Large intestine (tissue), 3 donors: ENCODE measurements around the gene ARHGEF19. TPM values are rescaled to one million over a fixed set of nuclear protein-coding genes. Genes with fewer than 3 reads are reported as not detected.

ENCODE experiments used
- DNase-seq, 2 donors: peaks; one replicate each; pipeline versions ENCODE4 v3.0.0 to v3.0.0-alpha.2; 2013
- H3K27ac ChIP-seq: one replicate; pipeline ENCODE4 v1.5.1; 2013; ENCODE audit warnings: low read length
- H3K27me3 ChIP-seq: 2 replicates; pipeline ENCODE4 v1.6.1; 2013; ENCODE audit warnings: low read length; ENCODE audit not compliant: control insufficient read depth, insufficient read depth
- H3K36me3 ChIP-seq: 2 replicates; pipeline ENCODE4 v1.6.1; 2013; ENCODE audit warnings: low read length; ENCODE audit not compliant: control insufficient read depth, insufficient read depth
- H3K4me1 ChIP-seq: one replicate; pipeline ENCODE4 v1.6.1; 2013; ENCODE audit warnings: low read length; ENCODE audit not compliant: control insufficient read depth, insufficient read depth
- H3K4me3 ChIP-seq: one replicate; pipeline ENCODE4 v1.5.1; 2013; ENCODE audit warnings: low read length
- H3K9me3 ChIP-seq: one replicate; pipeline ENCODE4 v1.6.1; 2013; ENCODE audit warnings: mild to moderate bottlenecking, low read depth, low read length, moderate library complexity; ENCODE audit not compliant: control insufficient read depth
- WGBS: methylation state at CpG from one replicate; pipeline ENCODE4 v1.1.5; 2013; ENCODE audit warnings: low lambda C conversion rate; ENCODE audit not compliant: insufficient coverage; 5-methylcytosine and 5-hydroxymethylcytosine counted together
- polyA plus RNA-seq: library from polyadenylated mRNA; unstranded; fragments of 120-200 nt; gene quantifications from one replicate; pipeline ENCODE4 v1.2.1, GENCODE V29; 2013

ARHGEF19 gene
- polyA plus RNA-seq, 1 donor: 12.2 TPM

DNA sequence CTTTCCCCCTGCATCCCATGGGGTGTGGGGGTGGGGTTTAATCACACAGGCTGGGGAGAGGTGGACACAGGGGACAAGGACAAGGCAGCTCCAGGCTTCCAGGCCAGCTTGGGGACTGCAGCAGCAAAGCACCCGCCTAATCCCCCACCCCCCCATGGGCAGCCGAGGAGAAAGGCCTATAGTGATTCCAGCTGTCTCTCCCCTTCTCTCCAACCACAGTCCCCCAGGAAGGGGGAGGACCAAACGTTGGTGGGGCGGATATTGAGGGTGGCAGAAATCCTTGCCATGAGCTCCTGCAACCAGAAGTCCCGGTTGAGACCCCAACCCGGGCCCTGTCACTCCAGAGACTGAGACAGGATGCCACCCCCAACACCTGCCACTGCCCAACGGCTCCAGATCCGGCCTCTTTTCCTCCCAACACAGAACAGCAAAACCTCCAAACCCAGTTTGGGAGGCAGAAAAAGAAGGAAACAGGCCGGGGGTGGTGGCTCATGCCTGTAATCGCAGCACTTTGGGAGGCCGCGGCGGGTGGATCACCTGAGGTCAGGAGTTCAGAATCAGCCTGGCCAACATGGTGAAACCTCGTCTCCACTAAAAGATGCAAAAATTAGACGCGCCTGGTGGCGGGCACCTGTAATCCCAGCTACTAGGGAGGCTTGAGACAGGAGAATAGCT, 58.3 kb downstream of the ARHGEF19 start:
- H3K4me3 ChIP-seq: peak overlapping the region; percentile 97
- DNase-seq: no peak
- H3K4me1 ChIP-seq: peaks cover 51% of the 10 kb centered on the region
- H3K27ac ChIP-seq: peak overlapping the region; percentile 84
- H3K27me3 ChIP-seq: no peaks in the 10 kb centered on the region
- no CpG with 5 or more reads among the region's 17 CpGs for WGBS
- peaks cover 22% of the 10 kb centered on the region for H3K36me3 ChIP-seq
- no peaks in the 10 kb centered on the region for H3K9me3 ChIP-seq

DNA sequence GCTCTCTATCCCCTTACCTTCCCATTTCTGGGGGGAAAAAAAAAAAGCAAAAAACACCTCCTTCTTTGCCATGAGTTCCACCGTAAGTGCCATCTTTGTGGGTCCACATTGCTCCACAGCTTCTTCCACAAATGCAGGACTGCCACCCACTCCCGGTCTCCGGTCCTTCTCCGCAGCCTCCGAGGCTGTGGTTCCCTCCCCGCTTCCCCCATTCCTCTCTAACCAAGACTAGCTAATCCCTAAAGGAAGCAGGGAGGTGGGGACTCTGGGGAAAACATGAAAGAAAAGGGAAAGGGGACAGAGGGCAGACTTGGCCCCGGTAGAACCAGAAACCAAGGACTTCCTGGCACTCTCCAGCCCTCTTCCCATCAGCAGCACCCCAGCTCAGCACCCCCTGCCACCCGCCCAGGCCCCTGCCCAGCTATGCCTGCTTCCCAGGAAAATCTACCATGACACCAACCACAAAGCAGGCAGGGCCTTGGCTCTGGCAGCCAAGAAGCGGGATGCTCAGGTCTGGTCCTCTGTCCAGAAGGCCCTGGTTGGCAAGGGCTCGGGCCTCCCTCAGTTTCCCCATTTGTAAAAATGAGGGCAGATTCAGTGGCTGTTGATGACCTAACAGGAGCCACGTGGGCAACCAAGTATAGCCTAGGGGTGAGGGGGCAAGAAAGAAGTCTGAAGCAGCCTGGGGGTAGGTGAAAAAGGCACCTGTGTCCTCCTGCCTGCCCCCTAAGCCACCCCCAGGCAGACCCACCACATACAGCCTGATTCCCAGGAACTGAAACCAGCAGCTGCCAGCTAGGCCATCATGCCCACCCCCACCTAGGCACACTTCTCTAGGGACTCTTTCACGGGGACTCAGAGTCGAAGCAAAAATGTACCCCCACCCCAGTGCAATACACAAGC, 59.1 kb downstream of the ARHGEF19 start:
- H3K36me3 ChIP-seq: peaks cover 30% of the 10 kb centered on the region
- no peaks in the 10 kb centered on the region for H3K9me3 ChIP-seq
- H3K4me3 ChIP-seq: peak overlapping the region; percentile 21
- no peaks in the 10 kb centered on the region for H3K27me3 ChIP-seq
- DNase-seq: peak in 1 of 2 donors; percentile 60
- no CpG with 5 or more reads among the region's 13 CpGs for WGBS
- H3K4me1 ChIP-seq: peaks cover 43% of the 10 kb centered on the region
- peak overlapping the region; percentile 5 for H3K27ac ChIP-seq

- H3K27ac ChIP-seq: peak overlapping the region; percentile 5
- H3K4me1 ChIP-seq: peaks cover 43% of the 10 kb centered on the region
- peak overlapping the region; percentile 21 for H3K4me3 ChIP-seq
- no peaks in the 10 kb centered on the region for H3K27me3 ChIP-seq
- DNase-seq: peak in 1 of 2 donors; percentile 57
- no CpG with 5 or more reads among the region's 16 CpGs for WGBS
- H3K9me3 ChIP-seq: no peaks in the 10 kb centered on the region
- H3K36me3 ChIP-seq: peaks cover 37% of the 10 kb centered on the region
Measured at GRCh38 chr1:16152481-16153087, 59.9 kb downstream of the ARHGEF19 start.

- no peak for DNase-seq
- Histone ChIP-seq H3K4me1 (peaks cover 46% of the 10 kb centered on the region), H3K4me3 (no peak overlapping the region), H3K27me3 (no peaks in the 10 kb centered on the region), H3K9me3 (no peaks in the 10 kb centered on the region), H3K27ac (no peak overlapping the region), H3K36me3 (peaks cover 43% of the 10 kb centered on the region)
- WGBS: no CpG with 5 or more reads among the region's 4 CpGs
Measured at GRCh38 chr1:16151995-16152384, 60.5 kb downstream of the ARHGEF19 start.

DNA sequence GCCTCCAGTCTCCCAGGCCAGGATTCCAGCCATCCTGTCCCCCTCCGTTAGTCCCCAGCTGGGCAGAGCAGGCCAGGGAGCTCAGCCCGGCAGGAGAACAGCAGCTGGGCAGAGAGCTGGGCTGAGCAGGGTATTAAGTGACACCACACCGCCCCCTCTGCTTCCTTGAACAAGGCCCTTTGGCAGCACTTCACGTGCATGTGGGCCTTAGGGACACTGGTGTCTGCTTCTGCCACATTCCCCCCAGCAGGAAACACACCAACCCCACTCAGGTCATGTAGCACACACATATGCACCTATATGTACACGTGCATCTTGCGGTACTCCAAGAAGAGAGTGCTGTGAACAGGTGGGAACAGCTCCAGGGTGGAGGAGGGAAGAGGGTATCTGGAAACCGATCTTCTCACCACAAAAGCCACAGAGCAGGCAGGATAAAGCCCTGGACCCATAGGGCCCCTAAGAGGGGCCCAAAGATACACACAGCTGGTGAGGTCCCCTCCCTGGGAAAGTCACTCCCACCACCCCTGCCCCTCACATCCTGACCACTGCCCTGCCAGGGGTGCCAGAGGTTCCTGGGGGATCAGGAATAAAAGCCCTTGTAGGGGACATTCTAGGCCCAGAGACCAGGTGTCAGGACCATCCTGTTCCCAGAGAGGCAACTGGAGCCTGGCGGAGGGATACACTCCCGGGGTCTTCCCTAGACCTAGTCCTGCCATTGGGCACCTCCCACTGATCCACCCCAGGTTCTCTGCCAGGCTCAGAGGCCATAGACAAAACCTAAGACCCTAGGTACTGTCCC, 61.1 kb downstream of the ARHGEF19 start:
- H3K4me3 ChIP-seq: no peak overlapping the region
- WGBS: no CpG with 5 or more reads among the region's 9 CpGs

DNA sequence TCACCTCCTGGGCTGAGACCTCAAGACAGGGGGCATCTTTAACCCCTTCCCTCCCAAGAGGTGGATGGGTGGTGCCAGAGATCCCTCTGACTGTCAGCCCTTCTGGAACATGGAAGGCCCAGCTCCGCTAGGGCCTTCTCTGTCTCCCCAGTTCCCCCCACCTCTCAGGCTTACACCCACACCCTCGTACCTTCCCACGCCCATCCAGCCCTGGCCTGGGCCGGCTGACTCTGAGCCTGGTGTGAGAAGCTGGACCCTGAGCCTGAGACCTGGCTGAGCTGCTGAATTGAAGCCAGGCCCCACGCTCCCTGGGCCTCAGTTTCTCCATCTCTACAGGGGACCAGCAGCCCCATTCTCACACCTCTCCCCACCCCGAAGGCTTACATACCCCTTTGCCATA, 61.9 kb downstream of the ARHGEF19 start:
- Histone ChIP-seq H3K27me3 (no peaks in the 10 kb centered on the region), H3K27ac (no peak overlapping the region), H3K4me1 (peaks cover 51% of the 10 kb centered on the region), H3K4me3 (no peak overlapping the region), H3K9me3 (no peaks in the 10 kb centered on the region), H3K36me3 (peaks cover 48% of the 10 kb centered on the region)
- WGBS: no CpG with 5 or more reads among the region's 6 CpGs
- no peak for DNase-seq

More for the DNA sequence above, 61.1 kb downstream of the ARHGEF19 start:
- Histone ChIP-seq H3K27ac (no peak overlapping the region), H3K36me3 (peaks cover 44% of the 10 kb centered on the region), H3K4me1 (peaks cover 47% of the 10 kb centered on the region), H3K9me3 (no peaks in the 10 kb centered on the region), H3K27me3 (no peaks in the 10 kb centered on the region)
- DNase-seq: no peak

- Histone ChIP-seq H3K27ac (no peak overlapping the region), H3K27me3 (no peaks in the 10 kb centered on the region), H3K4me3 (no peak overlapping the region), H3K36me3 (peaks cover 48% of the 10 kb centered on the region), H3K4me1 (peaks cover 52% of the 10 kb centered on the region), H3K9me3 (no peaks in the 10 kb centered on the region)
- no CpG with 5 or more reads among the region's 12 CpGs for WGBS
- DNase-seq: no peak
Measured at GRCh38 chr1:16149702-16150488, 62.6 kb downstream of the ARHGEF19 start.

DNA sequence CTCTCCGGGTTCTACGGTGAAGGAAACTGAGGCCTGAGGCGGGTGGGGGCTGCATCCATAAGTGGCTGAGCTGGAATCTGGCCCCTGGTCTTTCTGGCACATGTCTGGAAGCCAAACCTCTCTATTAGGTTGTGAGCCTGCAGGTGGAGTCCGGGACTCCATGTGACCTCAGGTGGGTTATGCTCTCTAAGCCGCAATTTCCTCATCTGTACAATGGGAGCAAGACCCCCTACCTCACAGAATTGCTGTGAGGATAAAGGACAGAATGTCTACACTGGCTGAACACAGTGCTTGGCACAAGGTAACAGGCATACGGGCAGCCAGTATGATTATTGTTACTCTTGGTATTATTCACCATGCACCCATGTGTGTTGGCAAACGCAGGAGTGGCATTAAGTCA, 63.3 kb downstream of the ARHGEF19 start:
- peaks cover 55% of the 10 kb centered on the region for H3K4me1 ChIP-seq
- WGBS: no CpG with 5 or more reads among the region's 7 CpGs
- H3K36me3 ChIP-seq: peaks cover 48% of the 10 kb centered on the region
- no peak overlapping the region for H3K27ac ChIP-seq
- H3K27me3 ChIP-seq: no peaks in the 10 kb centered on the region
- DNase-seq: no peak
- no peak overlapping the region for H3K4me3 ChIP-seq
- H3K9me3 ChIP-seq: no peaks in the 10 kb centered on the region

GRCh38 chr1:16148329-16149092, 63.9 kb downstream of the ARHGEF19 start:
- no peak overlapping the region for H3K27ac ChIP-seq
- H3K4me3 ChIP-seq: no peak overlapping the region
- no CpG with 5 or more reads among the region's 39 CpGs for WGBS
- DNase-seq: no peak
- no peaks in the 10 kb centered on the region for H3K9me3 ChIP-seq
- peaks cover 48% of the 10 kb centered on the region for H3K36me3 ChIP-seq
- H3K4me1 ChIP-seq: peaks cover 55% of the 10 kb centered on the region
- no peaks in the 10 kb centered on the region for H3K27me3 ChIP-seq
